ENCODE measurements around the gene CDKN2B-AS1. TPM values are rescaled to one million over a fixed set of nuclear protein-coding genes. Genes with fewer than 3 reads are reported as not detected.

The CDKN2B-AS1 gene
- total and polyA plus RNA-seq, 8 donors, result 0.18 to 1.6 (median 0.36) TPM

GRCh38 chr9:21996858-21997257 is 2.3 kb downstream of the CDKN2B-AS1 start:
- Histone ChIP-seq H3K4me3 (no peak overlapping the region), H3K27ac (no peak overlapping the region), H3K4me1 (peaks cover 4 to 17% of the 10 kb centered on the region in 2 donors), H3K9me3 (no peaks in the 10 kb centered on the region), H3K27me3 (peaks cover 6 to 79% of the 10 kb centered on the region in 2 donors), H3K36me3 (no peaks in the 10 kb centered on the region)
- intact Hi-C loops (cut with DNase I), result no loop called here
- TF ChIP-seq CTCF (IDR thresholded peaks at IDR 0.05), result no peak
- DNase-seq (no peak), ATAC-seq (no peak)

GRCh38 chr9:21997480-21997879 is 2.9 kb downstream of the CDKN2B-AS1 start:
- Histone ChIP-seq H3K27me3 (peaks cover 4 to 79% of the 10 kb centered on the region in 2 donors), H3K4me3 (no peak overlapping the region), H3K36me3 (no peaks in the 10 kb centered on the region), H3K27ac (no peak overlapping the region), H3K9me3 (no peaks in the 10 kb centered on the region), H3K4me1 (peaks cover 4 to 17% of the 10 kb centered on the region in 2 donors)
- DNase-seq, result no peak
- intact Hi-C loops (cut with DNase I), result no loop called here
- ATAC-seq, result no peak
- TF ChIP-seq CTCF (IDR thresholded peaks at IDR 0.05), result no peak

- H3K4me1 ChIP-seq, result peaks cover 4 to 17% of the 10 kb centered on the region in 2 donors
- H3K27ac ChIP-seq, result no peak overlapping the region
- DNase-seq (no peak), ATAC-seq (no peak)
- peaks cover 9 to 79% of the 10 kb centered on the region in 2 donors for H3K27me3 ChIP-seq
- intact Hi-C loops (cut with DNase I), result no loop called here
- H3K36me3 ChIP-seq, result no peaks in the 10 kb centered on the region
- no peak overlapping the region for H3K4me3 ChIP-seq
- no peak for TF ChIP-seq CTCF (IDR thresholded peaks at IDR 0.05)
- H3K9me3 ChIP-seq, result no peaks in the 10 kb centered on the region
Observed at GRCh38 chr9:21998026-21998425, 3.4 kb downstream of the CDKN2B-AS1 start.

- no peak for TF ChIP-seq CTCF (IDR thresholded peaks at IDR 0.05)
- Histone ChIP-seq H3K36me3 (peaks cover 0 to 3% of the 10 kb centered on the region in 2 donors), H3K27ac (no peak overlapping the region), H3K4me3 (no peak overlapping the region), H3K4me1 (peaks cover 0 to 12% of the 10 kb centered on the region in 2 donors), H3K27me3 (peaks cover 32 to 88% of the 10 kb centered on the region in 2 donors), H3K9me3 (no peaks in the 10 kb centered on the region)
- ATAC-seq (no peak), DNase-seq (no peak)
- intact Hi-C loops (cut with DNase I), result loop anchor here in 1 of 2 donors (10.0 kb wide), 1 partner anchor 187 kb away; no protein-coding TSS in a partner anchor
Observed at GRCh38 chr9:22002038-22002437, 7.4 kb downstream of the CDKN2B-AS1 start.

- Histone ChIP-seq H3K36me3 (peaks cover 0 to 3% of the 10 kb centered on the region in 2 donors), H3K4me3 (no peak overlapping the region), H3K27ac (no peak overlapping the region), H3K4me1 (peaks cover 2 to 30% of the 10 kb centered on the region in 2 donors), H3K9me3 (no peaks in the 10 kb centered on the region), H3K27me3 (peaks cover 33 to 92% of the 10 kb centered on the region in 2 donors)
- ATAC-seq (no peak), DNase-seq (no peak)
- TF ChIP-seq CTCF (IDR thresholded peaks at IDR 0.05), result no peak
- intact Hi-C loops (cut with DNase I), result loop anchor here in 1 of 2 donors (10.0 kb wide), 1 partner anchor 190 kb away; no protein-coding TSS in a partner anchor
Observed at GRCh38 chr9:22005021-22005701, 10.6 kb downstream of the CDKN2B-AS1 start.
